EH (cell line): ENCODE data around the gene OPN1MW3.
"Not testable (repeated sequence)": the region's sequence is repeated elsewhere in the genome, so short reads cannot be mapped to it uniquely, and the experiment has no call there.

Source experiments
- DNase-seq: peaks from one replicate; pipeline ENCODE4 v3.0.0-alpha.2; 2015; ENCODE audit warnings: low read depth

The OPN1MW3 gene

GRCh38 chrX:154296731-154297130, 39.3 kb downstream of the OPN1MW3 start:
- DNase-seq, result no peak

GRCh38 chrX:154298312-154298711, 40.9 kb downstream of the OPN1MW3 start:
- DNase-seq, result no peak

GRCh38 chrX:154300816-154301215, 43.4 kb downstream of the OPN1MW3 start:
- DNase-seq, result no peak

GRCh38 chrX:154302998-154303397, 45.6 kb downstream of the OPN1MW3 start:
- DNase-seq, result not testable (repeated sequence)

DNA sequence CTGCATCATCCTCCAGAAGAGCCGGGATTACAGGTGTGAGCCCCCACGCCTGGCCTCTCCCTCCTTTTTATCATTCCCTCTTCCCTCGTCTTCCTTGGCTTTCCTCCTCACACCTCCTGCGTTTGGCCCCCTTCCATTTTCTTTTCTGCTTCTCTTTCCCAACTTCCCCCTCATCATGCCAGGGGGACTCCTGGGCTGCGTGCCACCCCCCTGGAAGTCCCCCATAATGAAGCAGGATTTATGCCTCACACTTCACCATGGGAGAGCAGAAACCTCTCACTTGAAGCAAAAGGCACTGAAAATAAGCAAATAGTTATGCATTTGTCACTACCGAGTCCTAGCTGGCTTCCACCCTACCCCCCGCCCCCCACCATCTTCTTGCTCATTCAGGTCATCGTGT, 46.1 kb downstream of the OPN1MW3 start:
- DNase-seq, result no peak

DNA sequence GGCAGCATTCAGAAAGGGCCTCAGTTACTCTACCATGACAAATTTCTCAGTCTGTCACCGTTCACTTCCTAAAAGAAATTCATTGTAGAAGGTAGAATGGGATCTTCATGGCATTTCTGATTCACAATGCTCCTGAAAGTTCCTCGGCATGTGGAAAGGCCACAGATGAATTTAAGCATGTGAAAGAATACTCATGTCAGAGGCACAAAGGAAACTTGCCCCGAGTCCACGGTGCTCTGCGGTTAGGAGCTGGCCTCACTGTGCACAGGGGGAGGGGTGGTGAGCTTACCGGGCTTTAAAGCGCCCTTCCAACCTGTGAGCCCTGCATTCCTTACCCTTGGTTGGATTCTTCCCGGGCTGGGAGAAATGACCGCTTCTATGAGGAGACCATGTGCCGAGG, 47.5 kb downstream of the OPN1MW3 start:
- DNase-seq, result no peak

- DNase-seq, result no peak
These were observed 48.3 kb downstream of the OPN1MW3 start for GRCh38 chrX:154305541-154306205.

DNA sequence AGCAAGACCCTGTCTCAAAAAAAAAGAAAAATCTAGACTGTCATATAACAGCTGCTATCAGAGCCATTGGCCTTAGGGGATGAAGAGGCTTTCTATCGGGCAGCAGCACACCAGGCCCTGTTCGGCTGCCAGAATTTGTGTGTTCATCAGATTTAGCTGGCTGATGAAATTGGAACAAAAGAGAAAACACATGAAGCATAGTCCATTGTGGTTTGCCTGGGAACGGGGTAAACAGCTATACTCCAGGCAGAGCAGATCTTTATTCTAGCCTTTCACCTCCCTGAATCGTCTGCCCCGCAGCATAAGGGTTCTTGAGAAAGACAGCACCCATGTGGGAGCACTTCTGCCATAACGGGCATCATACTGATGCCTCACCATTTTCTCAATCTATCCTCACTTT, 49.8 kb downstream of the OPN1MW3 start:
- DNase-seq, result no peak

DNA sequence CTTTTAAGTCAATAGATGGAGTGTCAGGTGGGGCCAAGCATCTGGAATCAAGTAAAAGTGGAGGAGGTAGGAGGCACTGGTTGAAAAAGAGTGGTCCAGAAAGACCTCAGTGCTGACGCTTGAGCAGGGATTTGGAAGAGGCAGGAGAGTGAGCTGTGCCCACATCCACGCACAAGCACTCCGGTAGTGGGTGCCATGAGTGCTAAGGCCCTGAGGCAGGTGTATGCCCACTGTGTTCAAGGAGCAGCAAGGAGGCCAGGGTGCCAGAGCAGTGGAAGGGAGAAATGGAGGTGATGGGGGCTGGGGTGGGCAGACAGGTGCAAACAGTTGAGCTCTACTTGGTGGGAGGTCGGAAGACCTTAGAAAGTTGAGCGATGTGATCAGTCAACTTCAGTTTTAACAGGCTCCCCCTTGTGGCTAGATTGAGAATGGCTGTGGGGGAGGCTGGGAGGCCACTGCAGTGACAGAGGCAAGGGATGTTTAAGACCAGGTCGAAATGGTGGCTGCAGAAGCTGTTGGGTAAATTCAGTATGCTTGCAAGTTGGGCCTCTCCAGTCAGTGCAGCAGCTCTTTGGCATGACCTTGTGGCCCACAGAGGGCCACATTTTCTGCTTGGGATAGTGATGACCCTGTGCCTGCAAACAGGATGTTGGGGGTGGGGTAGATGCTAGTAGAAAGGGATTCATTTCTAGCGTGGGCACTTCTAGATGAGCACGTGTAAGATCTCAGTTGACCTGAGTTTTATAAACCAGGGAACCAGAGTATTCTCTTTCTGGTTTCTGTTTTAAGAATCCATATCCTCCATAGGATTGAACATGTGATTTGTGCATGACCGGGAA, 50.9 kb downstream of the OPN1MW3 start:
- DNase-seq, result peak; percentile 46

GRCh38 chrX:154309041-154309775, 51.8 kb downstream of the OPN1MW3 start:
- no peak for DNase-seq

GRCh38 chrX:154310616-154311536, 53.5 kb downstream of the OPN1MW3 start:
- no peak for DNase-seq

GRCh38 chrX:154312116-154312515, 54.7 kb downstream of the OPN1MW3 start:
- no peak for DNase-seq

DNA sequence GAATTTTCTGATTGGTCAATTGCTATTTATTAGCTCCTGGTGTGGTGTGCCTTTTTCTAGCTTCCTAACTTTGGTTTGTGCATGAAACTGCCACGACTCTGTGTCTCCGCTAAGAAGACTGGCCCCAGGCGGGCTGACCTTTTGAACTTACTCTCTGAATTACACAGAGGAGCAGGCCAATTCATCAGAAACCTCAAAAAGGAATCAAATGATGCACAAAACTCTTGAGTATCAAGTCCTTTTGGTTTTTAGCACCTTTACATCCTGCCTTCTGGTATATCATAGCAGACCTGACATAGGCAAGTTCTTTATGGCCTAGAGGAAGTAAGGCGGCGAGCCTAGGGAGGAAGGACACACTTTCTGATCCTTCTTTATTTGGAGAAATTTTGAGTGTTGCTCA, 55.8 kb downstream of the OPN1MW3 start:
- no peak for DNase-seq

GRCh38 chrX:154315416-154315815, 58.0 kb downstream of the OPN1MW3 start:
- no peak for DNase-seq

DNA sequence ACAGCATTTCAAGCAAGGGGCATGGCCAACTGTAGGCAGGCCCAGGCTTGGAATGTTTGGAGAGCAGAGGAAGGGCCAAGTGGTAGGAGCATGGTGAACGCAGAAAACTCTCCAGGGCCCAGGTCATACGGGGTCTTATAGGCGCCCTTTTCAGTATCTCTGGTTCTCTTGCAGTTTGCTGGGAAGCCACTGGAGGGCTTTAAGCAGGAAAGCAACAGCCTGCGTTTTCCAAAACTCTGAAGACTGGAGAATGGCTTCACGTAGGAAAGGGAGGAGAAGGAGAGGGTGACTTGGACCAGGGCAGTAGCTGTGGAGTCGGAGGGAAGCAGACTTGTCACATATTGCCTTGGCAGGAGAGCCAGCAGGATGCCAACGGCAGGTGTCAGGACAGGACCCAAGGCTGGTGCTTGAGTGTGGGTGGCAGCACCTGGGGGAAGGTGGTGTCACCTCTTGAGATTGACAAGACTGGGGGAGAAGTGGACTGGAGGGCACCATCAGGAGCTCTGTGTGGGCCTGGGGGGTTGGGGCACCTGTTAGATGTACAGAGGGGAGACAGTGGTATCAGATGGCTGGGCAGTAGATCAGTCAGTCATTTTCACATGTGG, 60.1 kb downstream of the OPN1MW3 start:
- DNase-seq, result peak; percentile 36

GRCh38 chrX:154320406-154320805, 63.0 kb downstream of the OPN1MW3 start:
- DNase-seq, result no peak
